IPS DF 4.7 (cell line): ENCODE data around the gene ALK.

Experiments
- DNase-seq: peaks from one replicate; pipeline ENCODE4 v3.0.0-alpha.2; 2013; ENCODE audit warnings: low spot score; ENCODE audit errors: extremely low read depth

The ALK gene

GRCh38 chr2:29375843-29376242, 545.5 kb downstream of the ALK start:
- no peak for DNase-seq

DNA sequence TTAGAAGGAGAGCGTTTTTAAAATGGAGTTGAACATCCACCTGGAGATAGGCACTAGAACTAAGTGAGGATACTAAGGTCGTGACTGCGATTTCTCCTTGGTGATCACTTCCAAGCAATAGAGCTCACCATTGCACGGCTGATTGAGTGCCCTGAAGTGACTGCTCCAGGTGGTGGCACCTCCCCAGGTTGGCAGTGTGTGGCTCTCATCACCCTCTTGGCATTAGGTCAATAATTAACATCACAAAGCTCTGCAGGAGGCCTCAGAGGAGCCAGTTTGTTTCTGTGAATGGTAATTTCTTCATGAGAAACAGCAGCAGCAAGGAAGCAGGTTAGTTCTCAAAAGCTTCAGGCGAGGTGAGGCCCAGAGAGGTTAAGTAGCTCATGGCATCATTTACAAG, 546.6 kb downstream of the ALK start:
- DNase-seq, result no peak

DNA sequence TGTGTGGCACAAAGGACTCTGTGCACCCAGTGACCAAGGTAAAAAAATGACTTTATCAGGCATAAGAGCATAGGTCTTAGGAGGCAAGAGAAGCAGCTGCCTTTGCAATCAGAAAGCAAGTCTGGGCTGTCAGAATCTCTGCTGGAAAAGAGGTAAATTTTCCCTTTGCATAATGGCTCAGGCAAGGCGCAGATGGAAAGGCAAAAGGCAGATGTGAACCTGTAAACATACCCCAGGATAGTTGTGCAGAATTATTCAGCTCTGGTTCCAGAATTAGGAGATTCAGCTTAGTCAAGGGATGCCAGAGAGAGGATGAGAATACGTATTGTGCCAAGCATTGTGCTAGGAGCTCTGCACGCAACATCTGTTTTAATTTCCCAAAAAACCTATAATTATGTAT, 547.5 kb downstream of the ALK start:
- no peak for DNase-seq

- DNase-seq, result no peak
These were observed 549.2 kb downstream of the ALK start for GRCh38 chr2:29372185-29372584.

DNA sequence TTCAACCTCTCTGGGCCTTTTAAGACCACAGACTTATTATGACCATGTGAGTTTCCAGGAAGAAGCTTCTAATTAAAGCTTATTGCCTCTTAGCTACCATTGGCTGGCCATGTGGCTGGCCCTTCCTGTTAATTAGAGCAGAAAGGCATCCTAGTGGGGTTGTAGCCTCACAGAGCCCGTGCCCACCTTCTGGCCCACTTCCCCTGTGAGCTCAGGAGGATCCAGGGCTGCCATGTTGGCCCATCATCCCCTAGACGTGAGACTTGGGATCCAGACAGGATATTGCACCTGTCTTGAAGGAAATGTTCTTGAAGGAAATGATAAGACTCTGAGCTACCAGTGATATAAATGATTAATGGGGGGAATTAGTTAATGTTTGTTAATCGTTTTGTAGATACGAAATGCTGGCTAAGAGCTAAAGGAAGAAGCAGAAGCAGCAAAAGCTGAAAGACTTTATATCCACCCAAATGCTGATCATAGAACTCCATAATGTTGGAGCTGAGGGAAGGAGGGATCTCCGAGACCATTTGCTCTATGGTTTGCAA, 550.7 kb downstream of the ALK start:
- no peak for DNase-seq

DNA sequence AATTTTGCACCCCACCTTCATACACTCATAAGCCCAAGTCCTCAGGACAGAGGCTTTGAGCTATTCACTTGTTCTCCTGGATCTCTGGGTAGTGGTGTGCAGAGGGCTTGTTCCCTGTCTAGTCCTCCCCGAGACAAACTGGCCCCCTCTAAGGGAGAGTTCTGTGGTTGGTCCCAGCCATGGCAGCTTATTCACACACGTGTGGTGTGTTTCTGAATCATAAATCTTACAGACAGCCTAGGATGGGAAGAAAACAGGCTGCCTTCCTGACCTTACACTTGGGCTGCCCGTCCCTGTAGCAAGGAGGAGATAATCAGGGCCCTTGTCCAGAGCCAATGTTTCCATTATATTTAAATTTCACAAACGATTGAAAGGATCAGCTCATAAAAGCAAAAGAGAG, 551.2 kb downstream of the ALK start:
- no peak for DNase-seq

DNA sequence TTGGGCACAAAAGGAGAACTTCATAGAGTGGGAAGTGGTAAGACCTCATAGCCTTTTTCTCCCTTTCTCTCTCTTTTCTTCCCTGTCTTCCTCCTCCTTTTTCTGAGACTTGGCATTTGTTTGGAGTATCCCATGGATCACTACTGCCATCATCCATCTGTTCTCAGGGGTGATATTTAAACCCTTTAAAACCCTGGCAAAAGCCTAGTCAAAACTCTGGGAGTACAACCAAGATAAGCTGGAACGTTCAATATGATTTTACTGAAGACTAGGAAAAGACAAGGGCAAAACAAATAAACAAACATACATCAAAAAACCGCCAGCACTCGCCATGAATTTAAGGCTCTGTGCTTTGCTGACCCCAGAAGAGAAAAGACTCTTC, 552.7 kb downstream of the ALK start:
- DNase-seq, result no peak

DNA sequence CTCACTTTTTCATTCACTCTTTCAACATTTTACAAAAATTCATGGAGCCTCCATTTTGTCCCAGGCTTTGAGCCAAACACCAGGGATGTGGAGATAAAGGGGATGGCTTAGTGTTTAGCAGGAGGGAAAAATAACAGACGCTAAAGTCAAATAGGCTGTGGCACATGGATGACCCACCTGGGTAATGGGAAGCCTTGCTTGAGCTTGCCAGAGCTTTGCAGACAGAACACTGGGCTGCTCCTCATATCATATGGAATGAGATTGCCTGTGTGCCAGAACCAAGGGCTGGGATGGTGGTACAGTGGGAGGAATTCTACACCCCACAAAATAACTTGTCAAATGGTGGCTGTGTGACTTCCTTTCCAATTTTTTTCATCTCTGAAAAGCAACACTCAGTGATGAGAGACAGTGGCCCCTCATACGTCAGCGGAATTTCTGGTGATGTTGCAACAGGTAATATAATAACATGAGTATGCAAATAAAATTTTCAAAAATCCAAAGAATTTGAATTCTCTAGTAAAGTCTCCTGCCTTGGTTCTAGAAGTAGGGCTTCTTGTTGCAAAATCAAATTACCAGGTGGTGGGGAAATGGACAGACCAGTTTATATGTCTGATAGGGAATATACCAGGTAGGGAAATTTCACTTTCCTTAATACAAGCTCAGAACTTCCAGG, 553.3 kb downstream of the ALK start:
- no peak for DNase-seq

GRCh38 chr2:29363111-29363510, 558.3 kb downstream of the ALK start:
- DNase-seq, result no peak

- no peak for DNase-seq
These were observed 560.2 kb downstream of the ALK start for GRCh38 chr2:29361231-29361630.

GRCh38 chr2:29360016-29360784, 561.2 kb downstream of the ALK start:
- DNase-seq, result no peak

DNA sequence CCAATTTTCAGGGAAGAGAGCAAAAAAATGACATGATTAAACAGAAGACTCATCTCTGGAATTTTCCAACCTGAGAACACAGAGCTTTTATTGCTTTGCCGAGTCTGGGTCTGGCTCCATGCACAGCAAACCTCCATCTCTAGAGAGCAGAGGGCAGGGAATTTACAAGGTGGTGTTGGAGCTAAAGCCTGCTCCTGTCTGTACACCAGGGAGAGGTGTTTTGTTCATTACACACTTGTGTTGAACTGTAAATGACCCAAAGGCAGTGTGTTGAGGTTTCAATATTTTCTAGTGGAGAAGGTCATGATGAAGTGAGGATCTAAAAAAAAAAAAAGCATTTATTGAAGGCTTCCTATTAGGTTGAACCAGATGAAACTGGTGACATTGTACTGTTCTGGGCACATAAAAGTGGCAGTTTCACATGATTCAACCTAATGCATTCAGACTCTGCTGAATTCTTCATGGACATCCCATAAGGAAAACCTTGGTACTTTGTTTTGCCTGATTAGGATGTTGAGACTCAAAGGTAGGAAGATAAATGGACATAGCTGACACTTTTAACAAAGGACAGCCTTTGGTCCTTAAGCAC, 567.9 kb downstream of the ALK start:
- DNase-seq, result no peak

GRCh38 chr2:29351916-29352591, 569.3 kb downstream of the ALK start:
- DNase-seq, result no peak

- no peak for DNase-seq
These were observed 570.1 kb downstream of the ALK start for GRCh38 chr2:29351248-29351647.

DNA sequence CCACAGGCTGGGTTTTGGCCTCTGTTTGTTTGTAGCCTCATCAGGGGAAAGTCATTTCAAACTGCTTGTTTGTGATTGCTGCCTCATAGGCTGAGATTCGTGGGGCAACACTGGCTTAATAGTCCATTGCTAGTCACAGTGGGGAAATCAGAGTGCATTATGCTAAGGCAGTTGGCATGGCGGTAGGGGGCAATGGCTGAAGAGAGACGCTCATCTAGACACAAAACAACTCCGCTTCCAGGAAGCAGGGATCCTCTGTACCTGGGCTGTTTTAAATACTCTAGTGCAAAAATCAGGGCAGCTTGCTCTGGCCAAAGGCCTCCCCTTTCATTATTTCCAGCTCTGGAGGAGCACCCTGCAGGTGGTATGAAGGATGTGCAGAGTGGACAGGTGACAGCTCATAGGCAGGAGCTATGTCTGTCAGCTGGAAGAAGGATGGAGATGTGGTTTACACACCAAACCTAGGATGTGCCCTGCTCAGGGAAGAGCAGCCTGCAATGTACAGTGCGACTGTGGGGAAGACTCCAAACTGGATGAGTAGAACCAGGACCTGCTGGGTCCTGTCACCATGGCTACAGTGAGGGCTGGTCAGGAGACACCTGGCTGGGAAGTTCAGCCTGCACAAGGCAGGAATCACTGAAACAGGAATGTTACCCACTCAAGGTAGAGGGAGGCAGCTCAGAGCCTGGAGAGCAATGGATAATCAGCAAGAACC, 571.9 kb downstream of the ALK start:
- no peak for DNase-seq

GRCh38 chr2:29347774-29348461, 573.5 kb downstream of the ALK start:
- no peak for DNase-seq

DNA sequence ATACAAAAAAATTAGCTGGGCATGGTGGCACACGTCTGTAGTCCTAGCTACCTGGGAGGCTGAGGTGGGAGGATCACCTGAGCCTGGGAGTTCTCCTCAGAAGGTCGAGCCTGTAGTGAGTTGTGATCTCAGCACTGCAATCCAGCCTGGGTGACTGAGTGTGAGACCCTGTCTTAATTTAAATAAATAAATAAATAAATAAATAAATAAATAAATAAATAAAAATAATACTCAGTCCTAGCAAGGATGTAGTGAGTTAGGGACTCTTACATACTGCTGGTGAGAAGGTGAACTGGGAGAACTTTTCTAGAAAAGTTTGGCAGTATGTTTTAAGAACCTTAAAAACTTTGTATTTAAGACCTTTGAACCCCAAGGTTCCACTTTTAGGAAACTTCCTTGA, 576.1 kb downstream of the ALK start:
- no peak for DNase-seq

- no peak for DNase-seq
These were observed 577.6 kb downstream of the ALK start for GRCh38 chr2:29343830-29344229.

DNA sequence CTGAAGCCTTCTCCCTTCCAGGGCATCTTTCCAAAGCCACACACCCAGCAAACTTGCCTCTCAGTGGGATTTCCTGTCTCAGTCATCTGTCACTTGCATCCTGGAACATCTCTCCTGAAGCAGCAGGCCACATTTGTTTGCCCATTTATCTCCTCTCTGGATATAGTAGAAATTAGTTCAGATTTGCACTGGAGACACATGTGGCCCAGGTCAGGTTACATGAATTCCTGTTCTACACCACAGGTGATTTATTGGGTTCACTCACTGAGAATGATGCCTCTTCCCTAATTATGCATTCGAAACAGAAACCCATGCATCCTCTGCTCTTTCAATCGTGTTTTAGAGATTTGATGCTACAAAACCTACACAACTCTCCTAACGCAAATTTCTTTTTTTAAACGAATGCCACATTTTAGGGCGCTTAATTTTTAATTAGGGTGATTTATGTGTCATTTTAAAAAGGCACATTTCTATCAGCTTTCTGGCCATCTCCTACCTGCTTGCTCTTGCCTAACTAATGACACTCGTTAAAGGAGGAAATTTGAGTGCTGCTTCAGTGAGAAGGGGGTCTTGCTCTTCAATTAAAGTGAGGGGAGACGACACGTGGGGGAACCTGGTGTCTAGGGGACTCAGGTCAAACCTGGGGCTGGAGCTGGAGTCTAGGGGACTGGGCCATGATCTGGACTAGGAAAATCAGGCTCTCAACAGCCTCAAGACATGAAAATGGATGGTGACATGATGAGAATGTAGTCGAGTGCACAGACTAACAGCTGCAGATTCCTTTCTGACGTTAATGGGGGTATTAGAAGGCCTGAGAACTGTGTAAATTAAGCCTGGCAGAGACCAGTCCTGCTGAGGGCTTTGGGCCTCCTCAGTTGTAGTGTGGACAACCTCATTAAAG, 584.8 kb downstream of the ALK start:
- no peak for DNase-seq

- no peak for DNase-seq
These were observed 586.0 kb downstream of the ALK start for GRCh38 chr2:29335396-29335795.
